Measurements from ENCODE around the gene ADAM22.

The ADAM22 gene

GRCh38 chr7:88243345-88243909, 309.4 kb downstream of the ADAM22 start:
- Histone ChIP-seq H3K4me3 (ENCODE audit: low read length) (no peak overlapping the region), H3K36me3 (ENCODE audit: insufficient read depth, low read length) (no peaks in the 10 kb centered on the region), H3K27ac (ENCODE audit: low read depth, low read length) (no peak overlapping the region), H3K9ac (ENCODE audit: low read depth, low read length) (no peak overlapping the region), H3K4me1 (ENCODE audit: insufficient read depth, low read length) (no peaks in the 10 kb centered on the region), H3K27me3 (ENCODE audit: insufficient read depth, low read length) (no peaks in the 10 kb centered on the region), H3K9me3 (ENCODE audit: insufficient read depth, low read depth, low read length) (no peaks in the 10 kb centered on the region)
- 25% methylated on average over 2 of the region's 2 CpGs for WGBS

GRCh38 chr7:88244258-88244657, 310.2 kb downstream of the ADAM22 start:
- Histone ChIP-seq H3K9me3 (ENCODE audit: insufficient read depth, low read depth, low read length) (no peaks in the 10 kb centered on the region), H3K4me3 (ENCODE audit: low read length) (no peak overlapping the region), H3K9ac (ENCODE audit: low read depth, low read length) (no peak overlapping the region), H3K27me3 (ENCODE audit: insufficient read depth, low read length) (no peaks in the 10 kb centered on the region), H3K36me3 (ENCODE audit: insufficient read depth, low read length) (no peaks in the 10 kb centered on the region), H3K27ac (ENCODE audit: low read depth, low read length) (no peak overlapping the region), H3K4me1 (ENCODE audit: insufficient read depth, low read length) (no peaks in the 10 kb centered on the region)
- WGBS: no CpG with 5 or more reads among the region's 1 CpG

Data from HUES64 (cell line).